Measurements from ENCODE around the gene PTPRS. TPM values are rescaled to one million over a fixed set of nuclear protein-coding genes. Genes with fewer than 3 reads are reported as not detected.

The PTPRS gene
- total and polyA plus RNA-seq, 2 donors, result 4.7 to 8.5 TPM

- 94% methylated on average over 6 of the region's 6 CpGs for WGBS
- Histone ChIP-seq H3K27me3 (ENCODE audit: control insufficient read depth in 2 of 2, insufficient read depth in 1 of 2, low read length in 1 of 2) (peaks cover 14 to 26% of the 10 kb centered on the region in 2 donors), H3K4me1 (ENCODE audit: control insufficient read depth in 2 of 2, insufficient read depth in 2 of 2, low read length in 2 of 2) (peaks cover 6 to 10% of the 10 kb centered on the region in 2 donors), H3K36me3 (ENCODE audit: control insufficient read depth in 2 of 2, insufficient read depth in 2 of 2, low read length in 1 of 2) (no peaks in the 10 kb centered on the region), H3K27ac (ENCODE audit: low read depth in 1 of 2, low read length in 1 of 2) (no peak overlapping the region), H3K9me3 (ENCODE audit: control insufficient read depth in 2 of 2, insufficient read depth in 1 of 2, low read length in 1 of 2) (no peaks in the 10 kb centered on the region), H3K4me3 (ENCODE audit: low read length in 2 of 2) (no peak overlapping the region)
- no peak for DNase-seq (ENCODE audit: low read depth in 6 of 9, low spot score in 9 of 9)
Measured at GRCh38 chr19:5297272-5297669, 43.3 kb downstream of the PTPRS start.

- no peak overlapping the region for H3K4me3 ChIP-seq (ENCODE audit: low read length in 2 of 2)
- WGBS, result 91% methylated on average over 16 of the region's 16 CpGs
- DNase-seq (ENCODE audit: low read depth in 6 of 9, low spot score in 9 of 9), result no peak
- H3K27me3 ChIP-seq (ENCODE audit: control insufficient read depth in 2 of 2, insufficient read depth in 1 of 2, low read length in 1 of 2), result peaks cover 14 to 33% of the 10 kb centered on the region in 2 donors
- no peak overlapping the region for H3K27ac ChIP-seq (ENCODE audit: low read depth in 1 of 2, low read length in 1 of 2)
- H3K9me3 ChIP-seq (ENCODE audit: control insufficient read depth in 2 of 2, insufficient read depth in 1 of 2, low read length in 1 of 2), result no peaks in the 10 kb centered on the region
- peaks cover 10 to 14% of the 10 kb centered on the region in 2 donors for H3K4me1 ChIP-seq (ENCODE audit: control insufficient read depth in 2 of 2, insufficient read depth in 2 of 2, low read length in 2 of 2)
- no peaks in the 10 kb centered on the region for H3K36me3 ChIP-seq (ENCODE audit: control insufficient read depth in 2 of 2, insufficient read depth in 2 of 2, low read length in 1 of 2)
Measured at GRCh38 chr19:5296457-5297271, 43.9 kb downstream of the PTPRS start.

- Histone ChIP-seq H3K4me1 (ENCODE audit: control insufficient read depth in 2 of 2, insufficient read depth in 2 of 2, low read length in 2 of 2) (peaks cover 10 to 14% of the 10 kb centered on the region in 2 donors), H3K27ac (ENCODE audit: low read depth in 1 of 2, low read length in 1 of 2) (no peak overlapping the region), H3K4me3 (ENCODE audit: low read length in 2 of 2) (no peak overlapping the region), H3K36me3 (ENCODE audit: control insufficient read depth in 2 of 2, insufficient read depth in 2 of 2, low read length in 1 of 2) (no peaks in the 10 kb centered on the region), H3K9me3 (ENCODE audit: control insufficient read depth in 2 of 2, insufficient read depth in 1 of 2, low read length in 1 of 2) (no peaks in the 10 kb centered on the region), H3K27me3 (ENCODE audit: control insufficient read depth in 2 of 2, insufficient read depth in 1 of 2, low read length in 1 of 2) (peaks cover 14 to 39% of the 10 kb centered on the region in 2 donors)
- 96% methylated on average over 6 of the region's 6 CpGs for WGBS
- no peak for DNase-seq (ENCODE audit: low read depth in 6 of 9, low spot score in 9 of 9)
Measured at GRCh38 chr19:5296021-5296420, 44.6 kb downstream of the PTPRS start.

- WGBS, result 80% methylated on average over 22 of the region's 22 CpGs
- Histone ChIP-seq H3K36me3 (ENCODE audit: control insufficient read depth in 2 of 2, insufficient read depth in 2 of 2, low read length in 1 of 2) (no peaks in the 10 kb centered on the region), H3K9me3 (ENCODE audit: control insufficient read depth in 2 of 2, insufficient read depth in 1 of 2, low read length in 1 of 2) (no peaks in the 10 kb centered on the region), H3K4me3 (ENCODE audit: low read length in 2 of 2) (no peak overlapping the region), H3K27ac (ENCODE audit: low read depth in 1 of 2, low read length in 1 of 2) (no peak overlapping the region), H3K4me1 (ENCODE audit: control insufficient read depth in 2 of 2, insufficient read depth in 2 of 2, low read length in 2 of 2) (peaks cover 10 to 14% of the 10 kb centered on the region in 2 donors), H3K27me3 (ENCODE audit: control insufficient read depth in 2 of 2, insufficient read depth in 1 of 2, low read length in 1 of 2) (peaks cover 14 to 44% of the 10 kb centered on the region in 2 donors)
- DNase-seq (ENCODE audit: low read depth in 6 of 9, low spot score in 9 of 9), result no peak
Measured at GRCh38 chr19:5294403-5295160, 46.0 kb downstream of the PTPRS start.

- peaks cover 10 to 14% of the 10 kb centered on the region in 2 donors for H3K4me1 ChIP-seq (ENCODE audit: control insufficient read depth in 2 of 2, insufficient read depth in 2 of 2, low read length in 2 of 2)
- H3K36me3 ChIP-seq (ENCODE audit: control insufficient read depth in 2 of 2, insufficient read depth in 2 of 2, low read length in 1 of 2), result no peaks in the 10 kb centered on the region
- no peaks in the 10 kb centered on the region for H3K9me3 ChIP-seq (ENCODE audit: control insufficient read depth in 2 of 2, insufficient read depth in 1 of 2, low read length in 1 of 2)
- peaks cover 14 to 44% of the 10 kb centered on the region in 2 donors for H3K27me3 ChIP-seq (ENCODE audit: control insufficient read depth in 2 of 2, insufficient read depth in 1 of 2, low read length in 1 of 2)
- DNase-seq (ENCODE audit: low read depth in 6 of 9, low spot score in 9 of 9), result peak in 1 of 9 donors; percentile 5
- H3K27ac ChIP-seq (ENCODE audit: low read depth in 1 of 2, low read length in 1 of 2), result no peak overlapping the region
- H3K4me3 ChIP-seq (ENCODE audit: low read length in 2 of 2), result peak overlapping the region; percentile 35 to 68
- WGBS, result 6% methylated on average over 47 of the region's 47 CpGs
Measured at GRCh38 chr19:5293612-5294378, 46.8 kb downstream of the PTPRS start.

- Histone ChIP-seq H3K4me1 (ENCODE audit: control insufficient read depth in 2 of 2, insufficient read depth in 2 of 2, low read length in 2 of 2) (peaks cover 10 to 14% of the 10 kb centered on the region in 2 donors), H3K27me3 (ENCODE audit: control insufficient read depth in 2 of 2, insufficient read depth in 1 of 2, low read length in 1 of 2) (peaks cover 14 to 44% of the 10 kb centered on the region in 2 donors), H3K9me3 (ENCODE audit: control insufficient read depth in 2 of 2, insufficient read depth in 1 of 2, low read length in 1 of 2) (no peaks in the 10 kb centered on the region), H3K27ac (ENCODE audit: low read depth in 1 of 2, low read length in 1 of 2) (peak overlapping the region in 1 of 2 donors; percentile 25), H3K4me3 (ENCODE audit: low read length in 2 of 2) (peak overlapping the region; percentile 35 to 68), H3K36me3 (ENCODE audit: control insufficient read depth in 2 of 2, insufficient read depth in 2 of 2, low read length in 1 of 2) (no peaks in the 10 kb centered on the region)
- DNase-seq (ENCODE audit: low read depth in 6 of 9, low spot score in 9 of 9), result peak in 8 of 9 donors; percentile 13 to 70 (median 38)
- 1% methylated on average over 70 of the region's 70 CpGs for WGBS
Measured at GRCh38 chr19:5292822-5293611, 47.6 kb downstream of the PTPRS start.

GRCh38 chr19:5292453-5292821 is 48.2 kb downstream of the PTPRS start:
- DNase-seq (ENCODE audit: low read depth in 6 of 9, low spot score in 9 of 9), result no peak
- Histone ChIP-seq H3K4me1 (ENCODE audit: control insufficient read depth in 2 of 2, insufficient read depth in 2 of 2, low read length in 2 of 2) (peaks cover 10 to 14% of the 10 kb centered on the region in 2 donors), H3K9me3 (ENCODE audit: control insufficient read depth in 2 of 2, insufficient read depth in 1 of 2, low read length in 1 of 2) (no peaks in the 10 kb centered on the region), H3K27ac (ENCODE audit: low read depth in 1 of 2, low read length in 1 of 2) (no peak overlapping the region), H3K27me3 (ENCODE audit: control insufficient read depth in 2 of 2, insufficient read depth in 1 of 2, low read length in 1 of 2) (peaks cover 14 to 44% of the 10 kb centered on the region in 2 donors), H3K4me3 (ENCODE audit: low read length in 2 of 2) (peak overlapping the region; percentile 28 to 68), H3K36me3 (ENCODE audit: control insufficient read depth in 2 of 2, insufficient read depth in 2 of 2, low read length in 1 of 2) (no peaks in the 10 kb centered on the region)
- WGBS, result 8% methylated on average over 17 of the region's 17 CpGs

- Histone ChIP-seq H3K4me3 (ENCODE audit: low read length in 2 of 2) (no peak overlapping the region), H3K27me3 (ENCODE audit: control insufficient read depth in 2 of 2, insufficient read depth in 1 of 2, low read length in 1 of 2) (peaks cover 14 to 44% of the 10 kb centered on the region in 2 donors), H3K4me1 (ENCODE audit: control insufficient read depth in 2 of 2, insufficient read depth in 2 of 2, low read length in 2 of 2) (peaks cover 10 to 14% of the 10 kb centered on the region in 2 donors), H3K27ac (ENCODE audit: low read depth in 1 of 2, low read length in 1 of 2) (no peak overlapping the region), H3K9me3 (ENCODE audit: control insufficient read depth in 2 of 2, insufficient read depth in 1 of 2, low read length in 1 of 2) (no peaks in the 10 kb centered on the region), H3K36me3 (ENCODE audit: control insufficient read depth in 2 of 2, insufficient read depth in 2 of 2, low read length in 1 of 2) (no peaks in the 10 kb centered on the region)
- DNase-seq (ENCODE audit: low read depth in 6 of 9, low spot score in 9 of 9), result no peak
- WGBS, result 94% methylated on average over 8 of the region's 8 CpGs
Measured at GRCh38 chr19:5291588-5292193, 48.9 kb downstream of the PTPRS start.
